Neural progenitor cell (in vitro differentiated cells): Measurements from ENCODE around the gene GPRC5B. TPM values are rescaled to one million over a fixed set of nuclear protein-coding genes. Genes with fewer than 3 reads are reported as not detected.

Experiments
- DNase-seq: peaks from one replicate; pipeline ENCODE4 v3.0.0-alpha.2; 2016; ENCODE audit warnings: low spot score
- H2AFZ ChIP-seq: fragments of 200-600 bp; sonication (generic); replicated peaks from 2 replicates; pipeline ENCODE4 v1.6.1; 2016; ENCODE audit warnings: antibody characterized with exemption
- H3F3A ChIP-seq: fragments of 200-600 bp; sonication (generic); 2 replicates; pipeline ENCODE4 v1.6.1; 2016; ENCODE audit warnings: antibody characterized with exemption, low read depth
- H3K27ac ChIP-seq: fragments of 200-600 bp; sonication (generic); 2 replicates; pipeline ENCODE4 v1.5.1; 2016; ENCODE audit warnings: mild to moderate bottlenecking
- H3K27me3 ChIP-seq: fragments of 200-600 bp; sonication (generic); 2 replicates; pipeline ENCODE4 v1.6.1; 2016; ENCODE audit warnings: mild to moderate bottlenecking, moderate library complexity
- H3K36me3 ChIP-seq: fragments of 200-600 bp; sonication (generic); 2 replicates; pipeline ENCODE4 v1.5.1; 2016
- H3K4me1 ChIP-seq: fragments of 200-600 bp; sonication (generic); 2 replicates; pipeline ENCODE4 v1.6.1; 2016; ENCODE audit warnings: mixed run types
- H3K4me2 ChIP-seq: fragments of 200-600 bp; sonication (generic); 2 replicates; pipeline ENCODE4 v1.6.1; 2016
- H3K4me3 ChIP-seq: fragments of 200-600 bp; sonication (generic); 2 replicates; pipeline ENCODE4 v1.5.1; 2016
- H3K79me2 ChIP-seq: fragments of 200-600 bp; sonication (generic); 2 replicates; pipeline ENCODE4 v1.6.1; 2016; ENCODE audit warnings: low read depth
- H3K9ac ChIP-seq: fragments of 200-600 bp; sonication (generic); 2 replicates; pipeline ENCODE4 v1.6.1; 2016
- H3K9me3 ChIP-seq: fragments of 200-600 bp; sonication (generic); 2 replicates; pipeline ENCODE4 v1.5.1; 2016; ENCODE audit warnings: low read depth
- H4K20me1 ChIP-seq: fragments of 200-600 bp; sonication (generic); 2 replicates; pipeline ENCODE4 v1.6.1; 2016; ENCODE audit warnings: low read depth
- H3K27ac Mint-ChIP-seq: 3 replicates; pipeline ENCODE4 v1.8.0; 2021; ENCODE audit warnings: mixed read lengths
- H3K27me3 Mint-ChIP-seq: 2 replicates; pipeline ENCODE4 v1.8.0; 2022; ENCODE audit warnings: low read depth, mild to moderate bottlenecking, inconsistent platforms, moderate library complexity, mixed read lengths; ENCODE audit not compliant: insufficient read depth
- H3K36me3 Mint-ChIP-seq: 3 replicates; pipeline ENCODE4 v1.8.0; 2021; ENCODE audit warnings: mixed read lengths
- H3K4me1 Mint-ChIP-seq: 3 replicates; pipeline ENCODE4 v1.8.0; 2021; ENCODE audit warnings: mixed read lengths
- H3K4me3 Mint-ChIP-seq: 3 replicates; pipeline ENCODE4 v1.8.0; 2021; ENCODE audit warnings: mild to moderate bottlenecking, moderate library complexity, mixed read lengths
- H3K9me3 Mint-ChIP-seq: 3 replicates; pipeline ENCODE4 v1.8.0; 2020; ENCODE audit warnings: mixed read lengths
- CTCF ChIP-seq: fragments of 200-600 bp; sonication (generic); IDR thresholded peaks from 2 replicates; pipeline ENCODE4 v1.5.1; 2017; ENCODE audit warnings: antibody characterized with exemption, mild to moderate bottlenecking
- EZH2 ChIP-seq: fragments of 200-600 bp; sonication (generic); IDR thresholded peaks from 2 replicates; pipeline ENCODE4 v1.6.1; 2017; ENCODE audit warnings: antibody characterized with exemption, mild to moderate bottlenecking, moderate library complexity
- EZH2phosphoT487 ChIP-seq: fragments of 200-600 bp; sonication (generic); IDR thresholded peaks from 2 replicates; pipeline ENCODE4 v1.6.1; 2017; ENCODE audit warnings: antibody characterized with exemption
- total RNA-seq: library from RNA; depleted of rRNA; stranded (reverse); fragments of >200 nt; gene quantifications from 2 replicates; pipeline ENCODE4 v1.2.3, GENCODE V29; 2015; ENCODE audit warnings: low replicate concordance

The GPRC5B gene
- total RNA-seq, 1 donor from 2014 or later = 21.1 TPM

GRCh38 chr16:19844945-19845641 is 39.6 kb downstream of the GPRC5B start:
- Mint-ChIP-seq H3K9me3 (no peaks in the 10 kb centered on the region), H3K4me3 (no peak overlapping the region), H3K36me3 (peaks cover 18% of the 10 kb centered on the region), H3K27me3 (peaks cover 2% of the 10 kb centered on the region), H3K27ac (no peak overlapping the region), H3K4me1 (peaks cover 15% of the 10 kb centered on the region)
- H3K27me3 ChIP-seq = no peaks in the 10 kb centered on the region
- no peaks in the 10 kb centered on the region for H3F3A ChIP-seq
- H4K20me1 ChIP-seq = no peaks in the 10 kb centered on the region
- no peaks in the 10 kb centered on the region for H3K36me3 ChIP-seq
- H2AFZ ChIP-seq = no peak overlapping the region
- H3K4me1 ChIP-seq = no peaks in the 10 kb centered on the region
- no peak overlapping the region for H3K27ac ChIP-seq
- H3K79me2 ChIP-seq = no peaks in the 10 kb centered on the region
- TF ChIP-seq CTCF = no peak
- TF ChIP-seq EZH2 = no peak
- no peak for TF ChIP-seq EZH2phosphoT487
- DNase-seq = no peak
- H3K4me2 ChIP-seq = no peak overlapping the region
- H3K4me3 ChIP-seq = no peak overlapping the region
- H3K9ac ChIP-seq = no peak overlapping the region
- no peaks in the 10 kb centered on the region for H3K9me3 ChIP-seq

GRCh38 chr16:19843371-19843770 is 41.3 kb downstream of the GPRC5B start:
- no peaks in the 10 kb centered on the region for H3K79me2 ChIP-seq
- H3K27ac Mint-ChIP-seq = no peak overlapping the region
- peaks cover 4% of the 10 kb centered on the region for H3K4me1 ChIP-seq
- no peak for TF ChIP-seq EZH2
- no peak for TF ChIP-seq CTCF
- no peak for TF ChIP-seq EZH2phosphoT487
- no peak overlapping the region for H3K4me2 ChIP-seq
- H3K27me3 ChIP-seq = no peaks in the 10 kb centered on the region
- peaks cover 4% of the 10 kb centered on the region for H4K20me1 ChIP-seq
- peaks cover 14% of the 10 kb centered on the region for H3F3A ChIP-seq
- peaks cover 16% of the 10 kb centered on the region for H3K4me1 Mint-ChIP-seq
- peaks cover 2% of the 10 kb centered on the region for H3K27me3 Mint-ChIP-seq
- no peaks in the 10 kb centered on the region for H3K36me3 ChIP-seq
- H3K9ac ChIP-seq = no peak overlapping the region
- no peaks in the 10 kb centered on the region for H3K9me3 ChIP-seq
- H3K36me3 Mint-ChIP-seq = peaks cover 13% of the 10 kb centered on the region
- no peak overlapping the region for H3K4me3 ChIP-seq
- H3K27ac ChIP-seq = no peak overlapping the region
- H3K9me3 Mint-ChIP-seq = no peaks in the 10 kb centered on the region
- H2AFZ ChIP-seq = no peak overlapping the region
- DNase-seq = no peak
- no peak overlapping the region for H3K4me3 Mint-ChIP-seq

GRCh38 chr16:19842426-19843157 is 42.1 kb downstream of the GPRC5B start:
- peaks cover 23% of the 10 kb centered on the region for H3K4me1 Mint-ChIP-seq
- Histone ChIP-seq H3K79me2 (no peaks in the 10 kb centered on the region), H3K4me3 (no peak overlapping the region), H3K4me1 (peaks cover 12% of the 10 kb centered on the region), H4K20me1 (peaks cover 11% of the 10 kb centered on the region), H3F3A (peaks cover 22% of the 10 kb centered on the region), H3K27ac (no peak overlapping the region), H3K9ac (no peak overlapping the region), H3K27me3 (no peaks in the 10 kb centered on the region), H3K9me3 (no peaks in the 10 kb centered on the region), H3K36me3 (no peaks in the 10 kb centered on the region), H2AFZ (no peak overlapping the region), H3K4me2 (no peak overlapping the region)
- peaks cover 2% of the 10 kb centered on the region for H3K27me3 Mint-ChIP-seq
- no peak for DNase-seq
- no peaks in the 10 kb centered on the region for H3K9me3 Mint-ChIP-seq
- no peak overlapping the region for H3K4me3 Mint-ChIP-seq
- peaks cover 11% of the 10 kb centered on the region for H3K36me3 Mint-ChIP-seq
- no peak overlapping the region for H3K27ac Mint-ChIP-seq
- TF ChIP-seq EZH2phosphoT487 = no peak
- no peak for TF ChIP-seq CTCF
- no peak for TF ChIP-seq EZH2
